Fibroblast of gingiva (primary cell): Measurements from ENCODE around the gene ARHGAP44.
"Not testable (repeated sequence)": the region's sequence is repeated elsewhere in the genome, so short reads cannot be mapped to it uniquely, and the experiment has no call there.

Source experiments
- DNase-seq: peaks from one replicate; pipeline ENCODE4 v3.0.0-alpha.2; 2011; ENCODE audit warnings: low read depth

Gene ARHGAP44

GRCh38 chr17:12821376-12821940 lies 32.2 kb downstream of the ARHGAP44 start:
- no peak for DNase-seq

- DNase-seq = no peak
Observed at GRCh38 chr17:12826431-12826830, 37.1 kb downstream of the ARHGAP44 start.

- DNase-seq = no peak
Observed at GRCh38 chr17:12830777-12831247, 41.5 kb downstream of the ARHGAP44 start.

- no peak for DNase-seq
Observed at GRCh38 chr17:12831839-12832238, 42.5 kb downstream of the ARHGAP44 start.

GRCh38 chr17:12839042-12839441 lies 49.7 kb downstream of the ARHGAP44 start:
- DNase-seq = no peak

- DNase-seq = no peak
Observed at GRCh38 chr17:12842936-12843335, 53.6 kb downstream of the ARHGAP44 start.

GRCh38 chr17:12850996-12851395 lies 61.7 kb downstream of the ARHGAP44 start:
- DNase-seq = no peak

- DNase-seq = no peak
Observed at GRCh38 chr17:12851901-12852435, 62.7 kb downstream of the ARHGAP44 start.

GRCh38 chr17:12853921-12854320 lies 64.6 kb downstream of the ARHGAP44 start:
- no peak for DNase-seq

GRCh38 chr17:12856416-12856815 lies 67.1 kb downstream of the ARHGAP44 start:
- no peak for DNase-seq

- no peak for DNase-seq
Observed at GRCh38 chr17:12857592-12857991, 68.3 kb downstream of the ARHGAP44 start.

- no peak for DNase-seq
Observed at GRCh38 chr17:12859520-12859919, 70.2 kb downstream of the ARHGAP44 start.

GRCh38 chr17:12865769-12866168 lies 76.5 kb downstream of the ARHGAP44 start:
- no peak for DNase-seq

- DNase-seq = no peak
Observed at GRCh38 chr17:12866244-12866643, 76.9 kb downstream of the ARHGAP44 start.

- DNase-seq = no peak
Observed at GRCh38 chr17:12867726-12868125, 78.4 kb downstream of the ARHGAP44 start.

- DNase-seq = not testable (repeated sequence)
Observed at GRCh38 chr17:12873415-12874125, 84.3 kb downstream of the ARHGAP44 start.

- no peak for DNase-seq
Observed at GRCh38 chr17:12877953-12878669, 88.8 kb downstream of the ARHGAP44 start.

- not testable (repeated sequence) for DNase-seq
Observed at GRCh38 chr17:12879096-12879495, 89.8 kb downstream of the ARHGAP44 start.

- DNase-seq = no peak
Observed at GRCh38 chr17:12883472-12883871, 94.2 kb downstream of the ARHGAP44 start.

GRCh38 chr17:12887088-12887487 lies 97.8 kb downstream of the ARHGAP44 start:
- no peak for DNase-seq

- no peak for DNase-seq
Observed at GRCh38 chr17:12896180-12896785, 107.0 kb downstream of the ARHGAP44 start.

GRCh38 chr17:12898110-12898509 lies 108.8 kb downstream of the ARHGAP44 start:
- no peak for DNase-seq
